Spleen (tissue), 7 donors: ENCODE data around the gene GIMD1.

ENCODE experiments used
- CTCF ChIP-seq, 11 experiments: fragments of 200-600 bp in 7 of 11; fragments of 450-650 bp in 4 of 11; sonication (generic) in 4 of 11; IDR thresholded peaks in 8 of 11; conservative IDR thresholded peaks in 3 of 11; 1 replicate in 7 of 11; 2 replicates in 4 of 11; pipeline versions ENCODE4 v1.4.0 to v1.8.0; 2016 to 2021; ENCODE audit warnings: antibody characterized with exemption in 11 of 11, inconsistent platforms in 4 of 11, mild to moderate bottlenecking in 1 of 11
- POLR2A ChIP-seq, 3 donors: fragments of 450-650 bp; IDR thresholded peaks; one replicate each; pipeline ENCODE4 v1.5.1; 2017; ENCODE audit warnings: antibody characterized with exemption in 3 of 3, mild to moderate bottlenecking in 1 of 3
- donor health status: DM: no; HTN: no; CAD: no; lungs with moderate emphysema.
- donor health status: DM: no; HTN: no; CAD: no.
- donor health status: DM: no; HTN: no; CAD: no.

- TF ChIP-seq POLR2A (IDR thresholded peaks at IDR 0.05) = no peak
- TF ChIP-seq CTCF (IDR thresholded peaks at IDR 0.05 in 8 of 11, conservative IDR thresholded peaks at IDR 0.05 in 3 of 11) = no peak
Observed at GRCh38 chr4:106385853-106386393, 17.3 kb upstream of the GIMD1 start.
